ENCODE data around the gene KL. TPM values are rescaled to one million over a fixed set of nuclear protein-coding genes. Genes with fewer than 3 reads are reported as not detected.
A peak's percentile ranks its signal among the peaks of the same experiment; 100 is the strongest.

KL gene
- not detected in 2 replicates for total RNA-seq (2021; fragmentation: NEBNext Ultra II Directional; extraction: Animal tissue kit (Norgen Biotek cat#: 25700))
- 0.02 TPM in 1 of 2 replicates, not detected in the other for polyA plus RNA-seq (2011; rRNA removed)
- not detected for polyA plus RNA-seq (2011; cell fraction: cytosol; rRNA removed)
- polyA plus RNA-seq (2011; cell fraction: nucleus; rRNA removed) = not detected
- polyA plus RNA-seq (2012, experiment 1 of 2) = not detected in 4 replicates
- not detected for polyA plus RNA-seq (2012, experiment 2 of 2)
- 0.02 TPM for polyA plus RNA-seq (2013, experiment 1 of 2)
- polyA plus RNA-seq (2013, experiment 2 of 2) = 0.02 TPM
- polyA minus RNA-seq (2011; rRNA and poly(A)+ RNA removed) = 0.07 TPM in 1 of 2 replicates, not detected in the other
- polyA minus RNA-seq (2011; cell fraction: cytosol; rRNA and poly(A)+ RNA removed) = not detected
- not detected for polyA minus RNA-seq (2011; cell fraction: nucleus; rRNA and poly(A)+ RNA removed)
- long read RNA-seq, experiment 1 = 0 reads
- long read RNA-seq, experiment 2 = 0 reads

DNA sequence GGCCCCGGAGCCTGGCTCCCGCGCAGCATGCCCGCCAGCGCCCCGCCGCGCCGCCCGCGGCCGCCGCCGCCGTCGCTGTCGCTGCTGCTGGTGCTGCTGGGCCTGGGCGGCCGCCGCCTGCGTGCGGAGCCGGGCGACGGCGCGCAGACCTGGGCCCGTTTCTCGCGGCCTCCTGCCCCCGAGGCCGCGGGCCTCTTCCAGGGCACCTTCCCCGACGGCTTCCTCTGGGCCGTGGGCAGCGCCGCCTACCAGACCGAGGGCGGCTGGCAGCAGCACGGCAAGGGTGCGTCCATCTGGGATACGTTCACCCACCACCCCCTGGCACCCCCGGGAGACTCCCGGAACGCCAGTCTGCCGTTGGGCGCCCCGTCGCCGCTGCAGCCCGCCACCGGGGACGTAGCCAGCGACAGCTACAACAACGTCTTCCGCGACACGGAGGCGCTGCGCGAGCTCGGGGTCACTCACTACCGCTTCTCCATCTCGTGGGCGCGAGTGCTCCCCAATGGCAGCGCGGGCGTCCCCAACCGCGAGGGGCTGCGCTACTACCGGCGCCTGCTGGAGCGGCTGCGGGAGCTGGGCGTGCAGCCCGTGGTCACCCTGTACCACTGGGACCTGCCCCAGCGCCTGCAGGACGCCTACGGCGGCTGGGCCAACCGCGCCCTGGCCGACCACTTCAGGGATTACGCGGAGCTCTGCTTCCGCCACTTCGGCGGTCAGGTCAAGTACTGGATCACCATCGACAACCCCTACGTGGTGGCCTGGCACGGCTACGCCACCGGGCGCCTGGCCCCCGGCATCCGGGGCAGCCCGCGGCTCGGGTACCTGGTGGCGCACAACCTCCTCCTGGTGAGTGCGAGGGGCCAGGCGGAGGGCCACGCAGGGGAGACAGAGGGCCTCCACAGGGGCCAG lies at the start of gene KL:
KL (plus strand) TSS at position 10 of the 909 bp plus-strand sequence; CDS start at position 28, 18 bp downstream.
- no peak within 1 kb of the TSS for H3K23ac ChIP-seq (ENCODE audit: insufficient read length)
- H3K36me3 ChIP-seq (ENCODE audit: control insufficient read depth in 2 of 4, insufficient read depth in 4 of 4, low read length in 3 of 4) = no peaks in the 10 kb centered on the region
- no peak within 1 kb of the TSS for H4K5ac ChIP-seq (ENCODE audit: insufficient read length, low read depth, low read length)
- H3K23me2 ChIP-seq (ENCODE audit: low read depth, low read length) = peaks cover 16% of the 10 kb centered on the region; the same call in 1 of the 2 replicates
- no peak within 1 kb of the TSS for H3K18ac ChIP-seq (ENCODE audit: extremely low read depth, low read length)
- H3K79me1 ChIP-seq (ENCODE audit: low read depth, low read length) = no peaks in the 10 kb centered on the region
- H2BK5ac ChIP-seq (ENCODE audit: low read depth, low read length) = no peak within 1 kb of the TSS
- peaks cover 29 to 43% (median 34%) of the 10 kb centered on the region in 4 experiments for H3K27me3 ChIP-seq (replicated peaks in 1 of 4; ENCODE audit: control insufficient read depth in 3 of 4, extremely low read depth in 1 of 4, insufficient read depth in 3 of 4, low read length in 3 of 4)
- no peak for FAIRE-seq
- H2BK20ac ChIP-seq (ENCODE audit: low read length) = no peak within 1 kb of the TSS
- H3K4me3 ChIP-seq (ENCODE audit: extremely low read depth in 1 of 4, insufficient read depth in 2 of 4, low read depth in 3 of 4, low read length in 4 of 4) = peak within 1 kb of the TSS; percentile 35 to 62 (median 39)
- H3K27ac ChIP-seq (ENCODE audit: low read depth, low read length) = no peak within 1 kb of the TSS
- H3K56ac ChIP-seq (replicated peaks; ENCODE audit: insufficient read length, low read depth, low read length) = no peak within 1 kb of the TSS
- no peak within 1 kb of the TSS for H3K14ac ChIP-seq (ENCODE audit: insufficient read length)
- H3K4ac ChIP-seq (replicated peaks; ENCODE audit: insufficient read length, low read depth, low read length) = no peak within 1 kb of the TSS
- H3K79me2 ChIP-seq (ENCODE audit: control insufficient read depth in 1 of 2, insufficient read depth in 2 of 2, low read length in 2 of 2) = no peaks in the 10 kb centered on the region
- CTCF ChIA-PET (ENCODE audit: partially characterized antibody) = interaction anchor here (0.9 to 2.0 kb wide), 8 partner anchors 9 to 552 kb away, joined by 3 to 11 read pairs (median 4); no protein-coding TSS in a partner anchor
- no peaks in the 10 kb centered on the region for H4K20me1 ChIP-seq (replicated peaks in 1 of 2; ENCODE audit: control insufficient read depth in 1 of 2, insufficient read depth in 2 of 2, low read length in 2 of 2)
- no peak within 1 kb of the TSS for H3K9ac ChIP-seq (replicated peaks in 1 of 4; ENCODE audit: extremely low read depth in 1 of 4, low read depth in 3 of 4, low read length in 3 of 4)
- H2AFZ ChIP-seq (ENCODE audit: low read length) = peak within 1 kb of the TSS; percentile 85
- peak within 1 kb of the TSS; percentile 67 to 90 for H3K4me2 ChIP-seq (ENCODE audit: insufficient read depth in 1 of 2, low read depth in 2 of 2, low read length in 2 of 2)
- H3K9me3 ChIP-seq (ENCODE audit: insufficient read depth in 2 of 2, low read depth in 1 of 2, low read length in 1 of 2) = no peaks in the 10 kb centered on the region
- peak within 1 kb of the TSS; percentile 62; the same call in 1 of the 2 replicates for H4K8ac ChIP-seq (ENCODE audit: extremely low read depth, insufficient read depth, low read length)
- H2AK5ac ChIP-seq (ENCODE audit: low read depth, low read length) = no peak within 1 kb of the TSS
- WGBS, 2 experiments (ENCODE audit: extremely low coverage in 1 of 2, insufficient coverage in 1 of 2, insufficient read length in 1 of 2, insufficient replicate concordance in 2 of 2, low coverage in 1 of 2, low lambda C conversion rate in 2 of 2, missing lambda C conversion rate in 1 of 2) = 4% methylated on average over 54 of the region's 106 CpGs; no CpG with 5 or more reads in 1 of the 2 experiments
- peak in 1 of 2 experiments; percentile 72 for DNase-seq (ENCODE audit: low read depth in 1 of 2, low spot score in 2 of 2)
- peaks cover 0 to 6% (median under 1%) of the 10 kb centered on the region in 4 experiments; a peak in 4 of 7 replicates for H3K4me1 ChIP-seq (replicated peaks in 1 of 4; ENCODE audit: control insufficient read depth in 3 of 4, insufficient read depth in 4 of 4, low read length in 3 of 4)
- H2BK120ac ChIP-seq (replicated peaks; ENCODE audit: low read depth, low read length) = no peak within 1 kb of the TSS
- H2BK15ac ChIP-seq (ENCODE audit: low read length) = no peak within 1 kb of the TSS
- POLR2A ChIA-PET (ENCODE audit: partially characterized antibody) = no interaction called here
- H4K91ac ChIP-seq (replicated peaks; ENCODE audit: insufficient read length, low read length) = no peak within 1 kb of the TSS
- no peak within 1 kb of the TSS; the same call in 1 of the 2 replicates for H2BK12ac ChIP-seq (ENCODE audit: low read depth, low read length)
- TF ChIP-seq RBBP5 (IDR thresholded peaks at IDR 0.05; ENCODE audit: borderline replicate concordance, low read depth, low read length) (no peak; the same call in 1 of the 2 replicates), CHD1 (IDR thresholded peaks at IDR 0.05; ENCODE audit: low read depth, low read length) (no peak), EZH2 (IDR thresholded peaks at IDR 0.05; ENCODE audit: low read depth, low read length, severe bottlenecking) (peak; percentile 72), KDM1A (IDR thresholded peaks at IDR 0.05; ENCODE audit: borderline replicate concordance, low read length) (no peak), JUND (IDR thresholded peaks at IDR 0.05; ENCODE audit: low read length) (no peak), ZNF274 (IDR thresholded peaks at IDR 0.05; ENCODE audit: borderline replicate concordance, extremely low read depth, low read length) (no peak), SIX5 (IDR thresholded peaks at IDR 0.05; ENCODE audit: low read depth, low read length) (no peak), HDAC2 (IDR thresholded peaks at IDR 0.05; ENCODE audit: borderline replicate concordance in 1 of 2, low read depth in 2 of 2, low read length in 2 of 2) (no peak), CREB1 (IDR thresholded peaks at IDR 0.05) (0 out of 2 replicates have a peak, but pooled peaks have one; percentile 13)
